ENCODE measurements around the gene GLB1L. TPM values are rescaled to one million over a fixed set of nuclear protein-coding genes. Genes with fewer than 3 reads are reported as not detected.

GLB1L gene
- total RNA-seq, 4 donors from 2014 or later, result 5.9 to 9.7 (median 6.6) TPM

DNA sequence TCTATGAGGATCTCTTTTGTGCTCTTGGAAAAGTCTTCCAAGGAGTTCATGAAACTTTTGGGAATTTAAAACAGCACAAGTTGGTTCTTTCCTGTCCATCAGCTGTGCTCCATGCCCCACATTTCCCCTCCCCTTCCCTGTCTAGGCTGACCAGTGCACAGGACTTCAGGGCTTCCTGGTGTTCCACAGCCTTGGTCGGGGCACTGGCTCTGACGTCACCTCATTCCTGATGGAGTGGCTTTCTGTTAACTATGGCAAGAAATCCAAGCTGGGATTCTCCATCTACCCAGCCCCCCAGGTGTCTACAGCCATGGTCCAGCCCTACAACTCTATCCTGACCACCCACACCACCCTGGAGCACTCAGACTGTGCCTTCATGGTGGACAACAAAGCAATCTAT is 25.8 kb upstream of the GLB1L start:
- no CpG with 5 or more reads among the region's 2 CpGs for WGBS, 2 donors (ENCODE audit: low coverage in 1 of 2)
- no peak for TF ChIP-seq POLR2AphosphoS5 (IDR thresholded peaks at IDR 0.05)
- no peak for TF ChIP-seq EP300 (IDR thresholded peaks at IDR 0.05)
- TF ChIP-seq POLR2A (IDR thresholded peaks at IDR 0.05), result no peak
- no peak for TF ChIP-seq CTCF (IDR thresholded peaks at IDR 0.05)

GRCh38 chr2:219270055-219270372 is 24.8 kb upstream of the GLB1L start:
- no peak for ATAC-seq
- Histone ChIP-seq H3K27me3 (no peaks in the 10 kb centered on the region), H3K4me1 (peaks cover 0 to 10% (median 5%) of the 10 kb centered on the region in 3 donors), H3K36me3 (no peaks in the 10 kb centered on the region), H3K27ac (no peak overlapping the region), H3K4me3 (no peak overlapping the region), H3K9me3 (no peaks in the 10 kb centered on the region)
- no peak for TF ChIP-seq CTCF (IDR thresholded peaks at IDR 0.05)
- no peak for TF ChIP-seq POLR2AphosphoS5 (IDR thresholded peaks at IDR 0.05)
- TF ChIP-seq EP300 (IDR thresholded peaks at IDR 0.05), result no peak
- TF ChIP-seq POLR2A (IDR thresholded peaks at IDR 0.05), result no peak
- WGBS, 2 donors (ENCODE audit: low coverage in 1 of 2), result 91% methylated on average over 4 of the region's 5 CpGs; no CpG with 5 or more reads in 1 of the 2 donors

More for the DNA sequence above, 25.8 kb upstream of the GLB1L start:
- ATAC-seq, result no peak
- Histone ChIP-seq H3K27me3 (no peaks in the 10 kb centered on the region), H3K4me1 (peaks cover 0 to 10% (median 5%) of the 10 kb centered on the region in 3 donors), H3K9me3 (no peaks in the 10 kb centered on the region), H3K27ac (no peak overlapping the region), H3K4me3 (no peak overlapping the region), H3K36me3 (no peaks in the 10 kb centered on the region)

DNA sequence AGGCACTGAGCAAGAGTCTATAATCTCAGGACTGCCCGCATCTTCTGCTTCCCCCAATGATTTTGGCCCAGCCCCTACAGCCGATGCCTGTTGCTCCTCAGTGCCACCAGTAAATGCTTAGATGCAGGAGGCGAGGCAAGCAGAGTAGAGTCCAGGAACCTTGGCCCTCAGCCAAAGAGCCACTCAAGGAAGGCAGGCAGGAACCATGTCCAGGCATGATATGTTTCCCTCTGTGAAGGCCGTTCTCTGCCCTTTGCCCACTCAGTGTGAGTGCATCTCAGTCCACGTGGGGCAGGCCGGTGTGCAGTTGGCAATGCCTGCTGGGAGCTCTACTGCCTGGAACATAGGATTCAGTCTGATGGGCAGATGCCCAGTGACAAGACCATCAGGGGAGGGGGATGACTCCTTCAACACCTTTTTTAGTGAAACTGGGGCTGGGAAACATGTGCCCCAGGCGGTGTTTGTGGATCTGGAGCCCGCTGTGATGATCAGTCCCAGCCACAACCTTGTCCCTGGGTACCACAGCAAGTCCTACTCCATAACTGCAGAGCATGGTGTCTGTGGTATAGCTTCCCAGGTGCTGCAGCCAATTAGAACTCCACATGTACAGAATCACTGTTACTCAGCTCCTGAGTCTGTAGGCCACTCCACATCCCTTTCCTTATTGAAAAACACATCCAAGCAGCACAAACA is 24.3 kb upstream of the GLB1L start:
- Histone ChIP-seq H3K4me1 (peaks cover 0 to 7% (median 5%) of the 10 kb centered on the region in 3 donors), H3K27me3 (no peaks in the 10 kb centered on the region), H3K4me3 (no peak overlapping the region), H3K36me3 (no peaks in the 10 kb centered on the region), H3K9me3 (no peaks in the 10 kb centered on the region), H3K27ac (no peak overlapping the region)
- TF ChIP-seq POLR2A (IDR thresholded peaks at IDR 0.05), result no peak
- TF ChIP-seq EP300 (IDR thresholded peaks at IDR 0.05), result no peak
- no peak for TF ChIP-seq POLR2AphosphoS5 (IDR thresholded peaks at IDR 0.05)
- TF ChIP-seq CTCF (IDR thresholded peaks at IDR 0.05), result no peak
- 51 to 100% methylated on average over 1 to 5 of the region's 8 CpGs for WGBS, 2 donors (ENCODE audit: low coverage in 1 of 2)
- ATAC-seq, result no peak

DNA sequence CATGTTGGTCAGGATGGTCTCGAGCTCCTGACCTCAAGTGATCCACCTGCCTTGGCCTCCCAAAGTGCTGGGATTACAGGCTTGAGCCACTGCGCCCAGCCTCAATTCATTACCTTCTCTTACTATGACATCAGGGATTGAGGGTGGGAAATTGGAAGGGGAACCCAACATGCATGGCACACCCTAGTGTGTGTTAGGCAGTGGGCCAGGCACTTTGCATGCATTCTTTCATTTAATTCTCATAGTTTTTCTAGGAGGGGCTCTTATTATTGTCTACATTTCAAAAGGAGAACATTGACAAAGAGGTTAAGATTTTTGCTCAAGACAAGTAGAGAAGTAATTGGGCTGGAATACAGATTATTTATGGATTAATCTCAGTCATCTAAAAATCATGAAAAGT is 23.1 kb upstream of the GLB1L start:
- TF ChIP-seq POLR2AphosphoS5 (IDR thresholded peaks at IDR 0.05), result no peak
- no peak for TF ChIP-seq POLR2A (IDR thresholded peaks at IDR 0.05)
- no peak for TF ChIP-seq CTCF (IDR thresholded peaks at IDR 0.05)
- TF ChIP-seq EP300 (IDR thresholded peaks at IDR 0.05), result no peak
- Histone ChIP-seq H3K9me3 (no peaks in the 10 kb centered on the region), H3K36me3 (no peaks in the 10 kb centered on the region), H3K27me3 (no peaks in the 10 kb centered on the region), H3K4me1 (no peaks in the 10 kb centered on the region), H3K4me3 (no peak overlapping the region), H3K27ac (no peak overlapping the region)
- no peak for ATAC-seq
- WGBS, 2 donors (ENCODE audit: low coverage in 1 of 2), result 75% methylated on average over 2 of the region's 2 CpGs; no CpG with 5 or more reads in 1 of the 2 donors

DNA sequence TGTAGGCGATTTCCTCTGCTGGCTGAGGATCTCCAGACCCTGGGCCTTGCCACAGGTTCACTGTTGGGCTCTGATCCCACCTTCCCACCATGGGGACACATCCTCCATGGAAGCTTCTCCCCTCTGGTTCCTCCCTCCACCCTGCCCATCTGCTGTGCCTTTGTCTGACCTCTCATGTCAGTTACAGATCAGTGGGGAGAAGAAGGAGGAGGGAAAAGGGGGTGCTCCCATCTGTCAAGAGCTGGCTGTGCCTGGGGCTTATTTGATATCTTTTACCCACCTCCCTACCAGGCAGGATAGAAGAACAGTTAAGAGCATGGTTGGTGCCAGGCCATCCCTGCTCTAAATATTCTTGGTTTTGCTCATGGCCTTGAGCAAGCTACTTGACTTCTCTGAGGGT is 21.6 kb upstream of the GLB1L start:
- Histone ChIP-seq H3K36me3 (no peaks in the 10 kb centered on the region), H3K4me3 (no peak overlapping the region), H3K27ac (no peak overlapping the region), H3K4me1 (no peaks in the 10 kb centered on the region), H3K27me3 (peaks cover 12% of the 10 kb centered on the region), H3K9me3 (no peaks in the 10 kb centered on the region)
- TF ChIP-seq POLR2AphosphoS5 (IDR thresholded peaks at IDR 0.05), result no peak
- 80% methylated on average over 1 of the region's 1 CpG; no CpG with 5 or more reads in 1 of the 2 donors for WGBS, 2 donors (ENCODE audit: low coverage in 1 of 2)
- ATAC-seq, result no peak

All from gastroesophageal sphincter (tissue), 4 donors.